Measurements from ENCODE around the gene CTDSPL. TPM values are rescaled to one million over a fixed set of nuclear protein-coding genes. Genes with fewer than 3 reads are reported as not detected.

CTDSPL gene
- total RNA-seq, 1 donor from 2014 or later = 30.6 TPM

GRCh38 chr3:38015485-38015884 is 153.8 kb downstream of the CTDSPL start:
- Histone ChIP-seq H3K27me3 (ENCODE audit: control insufficient read depth, insufficient read depth, low read length) (no peaks in the 10 kb centered on the region), H3K4me3 (ENCODE audit: low read depth, low read length) (no peak overlapping the region), H3K36me3 (ENCODE audit: control insufficient read depth, insufficient read depth, low read length) (no peaks in the 10 kb centered on the region)
- no peak for DNase-seq (ENCODE audit: low read depth)
- TF ChIP-seq, protein P1, sequence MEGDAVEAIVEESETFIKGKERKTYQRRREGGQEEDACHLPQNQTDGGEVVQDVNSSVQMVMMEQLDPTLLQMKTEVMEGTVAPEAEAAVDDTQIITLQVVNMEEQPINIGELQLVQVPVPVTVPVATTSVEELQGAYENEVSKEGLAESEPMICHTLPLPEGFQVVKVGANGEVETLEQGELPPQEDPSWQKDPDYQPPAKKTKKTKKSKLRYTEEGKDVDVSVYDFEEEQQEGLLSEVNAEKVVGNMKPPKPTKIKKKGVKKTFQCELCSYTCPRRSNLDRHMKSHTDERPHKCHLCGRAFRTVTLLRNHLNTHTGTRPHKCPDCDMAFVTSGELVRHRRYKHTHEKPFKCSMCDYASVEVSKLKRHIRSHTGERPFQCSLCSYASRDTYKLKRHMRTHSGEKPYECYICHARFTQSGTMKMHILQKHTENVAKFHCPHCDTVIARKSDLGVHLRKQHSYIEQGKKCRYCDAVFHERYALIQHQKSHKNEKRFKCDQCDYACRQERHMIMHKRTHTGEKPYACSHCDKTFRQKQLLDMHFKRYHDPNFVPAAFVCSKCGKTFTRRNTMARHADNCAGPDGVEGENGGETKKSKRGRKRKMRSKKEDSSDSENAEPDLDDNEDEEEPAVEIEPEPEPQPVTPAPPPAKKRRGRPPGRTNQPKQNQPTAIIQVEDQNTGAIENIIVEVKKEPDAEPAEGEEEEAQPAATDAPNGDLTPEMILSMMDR (IDR thresholded peaks at IDR 0.05; ENCODE audit: insufficient read depth, low read length, poor library complexity, severe bottlenecking) = no peak

- no peak for DNase-seq (ENCODE audit: low read depth)
- H3K27me3 ChIP-seq (ENCODE audit: control insufficient read depth, insufficient read depth, low read length) = no peaks in the 10 kb centered on the region
- H3K4me3 ChIP-seq (ENCODE audit: low read depth, low read length) = no peak overlapping the region
- TF ChIP-seq, protein P1 (IDR thresholded peaks at IDR 0.05; ENCODE audit: insufficient read depth, low read length, poor library complexity, severe bottlenecking) = no peak
- no peaks in the 10 kb centered on the region for H3K36me3 ChIP-seq (ENCODE audit: control insufficient read depth, insufficient read depth, low read length)
These were observed 154.3 kb downstream of the CTDSPL start for GRCh38 chr3:38015984-38016383.

DNA sequence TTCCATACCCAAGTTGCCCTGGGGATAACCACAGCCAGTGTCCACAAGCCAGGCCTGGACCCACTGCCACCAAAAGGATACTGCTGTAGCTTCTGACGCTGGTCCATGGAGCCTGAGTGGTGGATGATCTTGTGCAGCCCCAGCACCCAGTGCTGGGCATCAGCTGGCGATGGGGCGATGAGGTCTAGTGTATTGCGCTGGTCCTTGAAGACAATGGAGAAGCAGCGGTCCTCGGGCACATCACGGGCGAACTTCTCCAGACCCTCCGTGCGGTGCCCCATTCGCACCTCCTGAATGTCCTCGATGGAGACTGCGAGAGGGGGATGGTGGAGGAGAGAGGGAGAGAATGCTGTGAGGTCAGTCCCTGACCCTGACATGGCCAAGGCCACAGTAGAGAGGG is 154.7 kb downstream of the CTDSPL start:
- Histone ChIP-seq H3K36me3 (ENCODE audit: control insufficient read depth, insufficient read depth, low read length) (no peaks in the 10 kb centered on the region), H3K27me3 (ENCODE audit: control insufficient read depth, insufficient read depth, low read length) (no peaks in the 10 kb centered on the region), H3K4me3 (ENCODE audit: low read depth, low read length) (no peak overlapping the region)
- TF ChIP-seq, protein P1 (IDR thresholded peaks at IDR 0.05; ENCODE audit: insufficient read depth, low read length, poor library complexity, severe bottlenecking) = no peak
- DNase-seq (ENCODE audit: low read depth) = no peak

DNA sequence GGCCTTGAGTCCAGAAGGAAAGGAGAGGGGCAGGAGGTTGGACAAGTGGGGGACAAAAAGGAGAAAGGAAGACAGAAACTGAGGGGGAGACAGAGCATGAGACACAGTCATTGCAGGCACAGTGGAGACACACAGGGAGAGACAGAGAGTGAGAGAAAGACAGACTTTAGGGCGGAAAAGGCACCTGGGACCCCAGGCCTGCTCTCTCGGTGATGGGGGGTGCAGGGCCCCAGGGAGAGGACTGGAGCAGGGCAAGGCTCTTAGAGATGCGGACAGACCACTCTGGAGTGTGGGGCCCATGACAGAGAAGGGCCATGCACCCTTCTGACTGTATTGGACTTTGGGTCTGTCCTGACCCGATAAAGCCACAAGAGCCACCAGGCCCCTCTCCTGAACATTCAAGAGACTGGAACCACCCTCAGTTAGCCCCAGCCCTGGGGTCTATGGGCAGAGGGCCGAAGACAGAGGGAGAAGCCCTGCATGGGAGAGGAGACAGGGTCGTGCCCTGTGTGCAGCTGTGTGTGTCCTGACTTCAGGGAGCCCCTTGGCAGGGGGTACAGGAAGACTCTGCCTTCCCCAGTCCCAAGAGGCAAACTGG is 155.3 kb downstream of the CTDSPL start:
- H3K36me3 ChIP-seq (ENCODE audit: control insufficient read depth, insufficient read depth, low read length) = no peaks in the 10 kb centered on the region
- TF ChIP-seq, protein P1 (IDR thresholded peaks at IDR 0.05; ENCODE audit: insufficient read depth, low read length, poor library complexity, severe bottlenecking) = no peak
- H3K4me3 ChIP-seq (ENCODE audit: low read depth, low read length) = no peak overlapping the region
- no peaks in the 10 kb centered on the region for H3K27me3 ChIP-seq (ENCODE audit: control insufficient read depth, insufficient read depth, low read length)
- no peak for DNase-seq (ENCODE audit: low read depth)

- Histone ChIP-seq H3K36me3 (ENCODE audit: control insufficient read depth, insufficient read depth, low read length) (no peaks in the 10 kb centered on the region), H3K4me3 (ENCODE audit: low read depth, low read length) (no peak overlapping the region), H3K27me3 (ENCODE audit: control insufficient read depth, insufficient read depth, low read length) (no peaks in the 10 kb centered on the region)
- TF ChIP-seq, protein P1 (IDR thresholded peaks at IDR 0.05; ENCODE audit: insufficient read depth, low read length, poor library complexity, severe bottlenecking) = no peak
- no peak for DNase-seq (ENCODE audit: low read depth)
These were observed 156.0 kb downstream of the CTDSPL start for GRCh38 chr3:38017445-38018295.
